OCI-LY3 (cell line): ENCODE results near the gene MRTFA.

Source experiments
- EZH2phosphoT487 ChIP-seq: fragments of 200-600 bp; shearing (Covaris generic); IDR thresholded peaks from 2 replicates; pipeline ENCODE4 v1.6.1; 2018; ENCODE audit warnings: antibody characterized with exemption, mixed run types, low read depth
- TF ChIP-seq, protein P1 (sequence below): fragments of 200-600, 300-600 bp; sonication (generic); IDR thresholded peaks from 2 replicates; pipeline ENCODE4 v1.5.1; 2014; ENCODE audit warnings: antibody characterized with exemption, low read length, low read depth

DNA sequence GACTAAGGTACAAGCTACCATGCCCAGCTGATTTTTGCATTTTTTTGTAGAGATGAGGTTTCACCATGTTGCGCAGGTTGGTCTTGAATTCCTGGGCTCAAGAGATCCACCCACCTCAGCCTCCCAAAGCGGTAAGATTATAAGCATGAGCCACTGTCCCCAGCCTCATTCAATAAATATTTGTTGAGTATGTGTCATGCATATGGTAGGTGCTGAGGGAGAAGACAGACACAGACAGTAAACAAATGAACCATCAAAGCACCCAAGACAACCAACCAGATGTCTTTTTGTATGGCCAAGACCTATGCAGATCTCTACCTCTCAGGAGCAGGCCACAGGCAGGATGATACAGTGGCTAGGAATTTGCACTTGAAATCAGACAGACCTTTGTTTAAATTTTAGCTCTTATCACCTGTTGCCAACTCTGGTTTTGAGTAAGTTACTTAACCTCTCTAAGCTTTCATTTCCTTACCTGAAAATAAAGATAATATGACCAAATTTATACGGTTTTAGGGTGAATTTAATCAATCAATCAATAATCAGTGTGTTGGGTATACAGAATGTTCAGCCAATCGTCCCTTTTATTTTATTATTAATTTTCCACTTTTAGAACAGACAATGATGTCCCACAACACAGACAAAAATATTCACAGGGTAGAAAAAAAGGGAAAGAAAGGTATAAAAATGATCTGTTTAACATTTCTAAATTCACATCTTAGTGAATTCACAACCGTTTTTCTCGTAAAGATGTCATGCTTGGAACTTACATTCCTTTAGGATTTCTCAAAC, 137.9 kb downstream of the MRTFA start:
- TF ChIP-seq, protein P1, sequence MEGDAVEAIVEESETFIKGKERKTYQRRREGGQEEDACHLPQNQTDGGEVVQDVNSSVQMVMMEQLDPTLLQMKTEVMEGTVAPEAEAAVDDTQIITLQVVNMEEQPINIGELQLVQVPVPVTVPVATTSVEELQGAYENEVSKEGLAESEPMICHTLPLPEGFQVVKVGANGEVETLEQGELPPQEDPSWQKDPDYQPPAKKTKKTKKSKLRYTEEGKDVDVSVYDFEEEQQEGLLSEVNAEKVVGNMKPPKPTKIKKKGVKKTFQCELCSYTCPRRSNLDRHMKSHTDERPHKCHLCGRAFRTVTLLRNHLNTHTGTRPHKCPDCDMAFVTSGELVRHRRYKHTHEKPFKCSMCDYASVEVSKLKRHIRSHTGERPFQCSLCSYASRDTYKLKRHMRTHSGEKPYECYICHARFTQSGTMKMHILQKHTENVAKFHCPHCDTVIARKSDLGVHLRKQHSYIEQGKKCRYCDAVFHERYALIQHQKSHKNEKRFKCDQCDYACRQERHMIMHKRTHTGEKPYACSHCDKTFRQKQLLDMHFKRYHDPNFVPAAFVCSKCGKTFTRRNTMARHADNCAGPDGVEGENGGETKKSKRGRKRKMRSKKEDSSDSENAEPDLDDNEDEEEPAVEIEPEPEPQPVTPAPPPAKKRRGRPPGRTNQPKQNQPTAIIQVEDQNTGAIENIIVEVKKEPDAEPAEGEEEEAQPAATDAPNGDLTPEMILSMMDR: no peak
- no peak for TF ChIP-seq EZH2phosphoT487
